ENCODE data around the gene IGFBP5. TPM values are rescaled to one million over a fixed set of nuclear protein-coding genes. Genes with fewer than 3 reads are reported as not detected.

IGFBP5 gene
- total and polyA plus RNA-seq, 10 of the 15 experiments (the other 5 are each of a cell fraction or from before 2014, with no cell fraction given), result 2.8 TPM; not detected in 9

DNA sequence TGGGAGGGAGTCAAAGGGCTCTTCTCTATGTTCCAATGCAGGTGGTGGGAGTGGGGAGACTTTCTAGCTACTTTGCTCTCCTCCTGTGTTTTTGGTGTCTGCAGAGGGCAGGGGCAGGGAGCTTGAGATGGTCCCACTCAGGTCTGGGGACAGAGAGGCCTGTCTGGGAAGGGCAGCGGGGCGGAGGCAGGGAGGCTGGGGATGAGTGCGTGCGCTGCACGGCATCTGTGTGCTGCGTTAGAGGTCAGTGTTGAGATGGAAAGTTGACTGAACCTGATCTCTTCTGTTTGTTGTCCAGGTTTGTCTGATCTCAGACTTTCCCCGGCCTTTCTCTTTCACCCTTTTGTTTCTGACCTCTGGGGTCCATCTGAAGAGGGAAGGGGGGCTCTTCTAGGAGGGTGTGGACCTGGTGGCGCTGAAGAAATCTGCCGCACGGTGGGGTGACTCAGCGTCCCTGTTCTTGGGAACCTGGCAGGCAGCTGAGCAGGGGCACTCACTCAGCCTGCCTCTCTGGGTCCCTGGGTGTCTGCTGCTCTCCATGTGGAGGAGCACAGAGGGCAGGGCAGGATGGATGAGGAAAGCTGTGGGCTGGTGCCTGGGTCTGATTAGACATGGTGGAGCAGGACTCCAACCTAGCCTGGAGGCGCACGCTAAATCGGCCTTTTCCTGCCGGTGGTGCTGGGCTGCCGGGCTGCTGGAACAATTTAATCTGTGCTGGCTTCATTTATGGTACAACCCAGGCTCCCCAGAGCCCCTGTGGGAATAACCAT lies 38.1 kb downstream of the IGFBP5 start (continued):
- TF ChIP-seq NR2C1 (IDR thresholded peaks at IDR 0.05), result no peak

- no peak overlapping the region for H3K4me2 ChIP-seq (ENCODE audit: control insufficient read depth, insufficient read depth)
- H4K20me1 ChIP-seq (ENCODE audit: control insufficient read depth, insufficient read depth), result no peaks in the 10 kb centered on the region
- DNase-seq (ENCODE audit: low read depth, low spot score), result no peak
- intact Hi-C loops (cut with micrococcal nuclease; ENCODE audit: unreplicated experiment), result no loop called here
- no peak overlapping the region for H3K9ac ChIP-seq (ENCODE audit: control insufficient read depth, insufficient read depth, low read length)
- no TSS peak for BruUV-seq (replicated peaks)
- SMC1A ChIA-PET (ENCODE audit: uncharacterized antibody, unreplicated experiment), result no interaction called here
- no peaks in the 10 kb centered on the region for H3K4me1 ChIP-seq (ENCODE audit: control insufficient read depth, insufficient read depth, low read length)
- no peaks in the 10 kb centered on the region for H3K36me3 ChIP-seq (ENCODE audit: control insufficient read depth in 2 of 2, insufficient read depth in 2 of 2, low read length in 1 of 2)
- H3K4me3 ChIP-seq, result no peak overlapping the region
- POLR2A ChIA-PET, result no interaction called here
- 3% methylated on average over 2 of the region's 2 CpGs for WGBS (ENCODE audit: insufficient coverage, insufficient replicate concordance, low lambda C conversion rate, missing lambda C conversion rate)
- in situ Hi-C loops (cut with MboI), result no loop called here
- H3K27ac ChIP-seq (ENCODE audit: control insufficient read depth, insufficient read depth), result no peak overlapping the region
- no peaks in the 10 kb centered on the region for H3K9me3 ChIP-seq (replicated peaks; ENCODE audit: control insufficient read depth, insufficient read depth, low read length)
- no peak for FAIRE-seq
- CTCF ChIA-PET, result interaction anchor here (1.1 to 6.0 kb wide), 2 partner anchors 11 to 135 kb away, joined by 4 to 42 read pairs; no protein-coding TSS in a partner anchor
- TF ChIP-seq E4F1 (IDR thresholded peaks at IDR 0.05; ENCODE audit: borderline replicate concordance, partially characterized antibody) (no peak), TBL1XR1 (IDR thresholded peaks at IDR 0.05; ENCODE audit: low read depth, low read length) (no peak)
- RAD21 ChIA-PET (ENCODE audit: unreplicated experiment), result no interaction called here
- no peak overlapping the region for H2AFZ ChIP-seq (ENCODE audit: control insufficient read depth, low read depth, low read length)
- H3K27me3 ChIP-seq (replicated peaks in 1 of 2; ENCODE audit: control insufficient read depth in 2 of 2, insufficient read depth in 2 of 2, low read length in 1 of 2), result peaks cover 0 to 3% of the 10 kb centered on the region in 2 experiments; a peak in 1 of 4 replicates
- H3K79me2 ChIP-seq (ENCODE audit: control insufficient read depth, insufficient read depth, low read length), result no peaks in the 10 kb centered on the region
- ATAC-seq, result no peak
These were observed 40.8 kb downstream of the IGFBP5 start for GRCh38 chr2:216654528-216655052.

Data from GM12878 (cell line).